GM12878 (cell line): ENCODE measurements around the gene UNC93A. TPM values are rescaled to one million over a fixed set of nuclear protein-coding genes. Genes with fewer than 3 reads are reported as not detected.
"Not testable (repeated sequence)": the region's sequence is repeated elsewhere in the genome, so short reads cannot be mapped to it uniquely, and the experiment has no call there.

ENCODE experiments used
- ATAC-seq: fragments of 200-7000 bp; cut with Tn5 transposase; 3 replicates; pipeline ENCODE4 v1.9.1; 2020; ENCODE audit warnings: mild to moderate bottlenecking, moderate library complexity
- BruUV-seq: library from RNA; stranded (reverse); fragments of 400-500 nt; replicated peaks from 2 replicates; lab custom pipeline; 2021; lab: Mats Ljungman, UMichigan
- CTCF ChIA-PET: fragments of 300-600 bp; sonication (Branson Sonifier 250); formaldehyde crosslinking; extraction: SDS; loops from one replicate; lab custom pipeline; 2021; ENCODE audit warnings: inconsistent platforms; lab: Yijun Ruan, JAX
- POLR2A ChIA-PET: fragments of 350-600 bp; formaldehyde crosslinking; extraction: SDS; loops from one replicate; lab custom pipeline; 2021; ENCODE audit warnings: inconsistent platforms; lab: Charles Lee
- RAD21 ChIA-PET: fragments of 300-600 bp; sonication (Branson Sonifier 250); formaldehyde crosslinking; loops from one replicate; lab custom pipeline; 2023; ENCODE audit warnings: antibody characterized with exemption; ENCODE audit not compliant: unreplicated experiment; lab: Charles Lee
- SMC1A ChIA-PET: fragments of 300-600 bp; sonication (Branson Sonifier 250); formaldehyde crosslinking; loops from one replicate; lab custom pipeline; 2023; ENCODE audit not compliant: unreplicated experiment, uncharacterized antibody; lab: Charles Lee
- DNase-seq: peaks from one replicate; pipeline ENCODE4 v3.0.0-alpha.2; 2011; ENCODE audit warnings: low read depth, low spot score
- FAIRE-seq: peaks from 3 replicates; lab custom pipeline; 2011; peaks lifted over from hg19 to GRCh38; lab: Jason Lieb, UNC
- H2AFZ ChIP-seq: 2 replicates; pipeline ENCODE4 v1.6.0; 2011; ENCODE audit warnings: low read depth, low read length, control low read depth; ENCODE audit not compliant: control insufficient read depth
- H3K27ac ChIP-seq: 2 replicates; pipeline ENCODE4 v1.5.1; 2011; ENCODE audit warnings: control low read depth; ENCODE audit not compliant: control insufficient read depth, insufficient read depth
- H3K27me3 ChIP-seq, 2 experiments: replicated peaks in 1 of 2; 2 replicates each; pipeline versions ENCODE4 v1.6.0 to v1.6.1; 2011; ENCODE audit warnings: low read length in 1 of 2; ENCODE audit not compliant: control insufficient read depth in 2 of 2, insufficient read depth in 2 of 2
- H3K36me3 ChIP-seq, 2 experiments: 2 replicates each; pipeline ENCODE4 v1.5.1; 2011; ENCODE audit warnings: low read length in 1 of 2; ENCODE audit not compliant: control insufficient read depth in 2 of 2, insufficient read depth in 2 of 2
- H3K4me1 ChIP-seq: 2 replicates; pipeline ENCODE4 v1.6.1; 2011; ENCODE audit warnings: mild to moderate bottlenecking, low read length, moderate library complexity, mixed read lengths; ENCODE audit not compliant: control insufficient read depth, insufficient read depth
- H3K4me2 ChIP-seq: 2 replicates; pipeline ENCODE4 v1.6.0; 2011; ENCODE audit warnings: control low read depth; ENCODE audit not compliant: control insufficient read depth, insufficient read depth
- H3K4me3 ChIP-seq: fragments of 200-600 bp; sonication (generic); 2 replicates; pipeline ENCODE4 v1.5.1; 2016
- H3K79me2 ChIP-seq: 2 replicates; pipeline ENCODE4 v1.6.0; 2011; ENCODE audit warnings: low read length; ENCODE audit not compliant: control insufficient read depth, insufficient read depth
- H3K9ac ChIP-seq: 2 replicates; pipeline ENCODE4 v1.8.0; 2011; ENCODE audit warnings: low read length, control low read depth, mixed read lengths; ENCODE audit not compliant: control insufficient read depth, insufficient read depth
- H3K9me3 ChIP-seq: replicated peaks from 3 replicates; pipeline ENCODE4 v1.5.1; 2011; ENCODE audit warnings: mild to moderate bottlenecking, low read length; ENCODE audit not compliant: control insufficient read depth, insufficient read depth
- H4K20me1 ChIP-seq: 2 replicates; pipeline ENCODE4 v1.6.0; 2011; ENCODE audit not compliant: control insufficient read depth, insufficient read depth
- RFX5 ChIP-seq: IDR thresholded peaks from 2 replicates; pipeline ENCODE4 v1.6.1; 2011; ENCODE audit warnings: low read depth, low read length, improper control_type of control experiment
- ZBED1 ChIP-seq: IDR thresholded peaks from 2 replicates; pipeline ENCODE4 v1.6.1; 2016; ENCODE audit warnings: borderline replicate concordance
- WGBS: methylation state at CpG from one replicate; pipeline ENCODE4 v1.1.6; 2016; ENCODE audit warnings: low lambda C conversion rate; ENCODE audit not compliant: insufficient replicate concordance, insufficient coverage; ENCODE audit errors: missing lambda C conversion rate; 5-methylcytosine and 5-hydroxymethylcytosine counted together
- in situ Hi-C: fragments of 300-500 bp; cut with MboI; formaldehyde crosslinking; loops from 9 replicates; pipeline ENCODE4 v1.14.3; 2018; ENCODE audit warnings: mixed read lengths
- intact Hi-C: fragments of 100-400 bp; cut with micrococcal nuclease; formaldehyde crosslinking; loops from one replicate; pipeline ENCODE4 v1.14.2; 2022; ENCODE audit not compliant: unreplicated experiment
- polyA plus RNA-seq, 11 experiments: library from polyadenylated mRNA; depleted of rRNA in 4 of 11; unstranded in 6 of 11; stranded (reverse) in 5 of 11; fragments of >200 nt; fragmentation: Nextera tagmentation in 4 of 11; fragmentation: Illumina TruSeq in 1 of 11; extraction: Ambion mirVana in 4 of 11; extraction: Trizol in 1 of 11; gene quantifications; 1 replicate in 1 of 11; 2 replicates in 10 of 11; pipeline versions ENCODE4 v1.2.1 to v1.2.3, GENCODE V29; 2011 to 2016; ENCODE audit warnings: inconsistent platforms in 2 of 11, missing spikeins in 2 of 11, low read depth in 1 of 11
- total RNA-seq, 4 experiments: library from RNA; depleted of rRNA in 3 of 4; stranded (reverse); fragments of >200 nt in 3 of 4; fragmentation: Illumina TruSeq in 1 of 4; extraction: Trizol in 1 of 4; gene quantifications; 2 replicates each; pipeline versions ENCODE4 v1.2.1 to v1.2.3, GENCODE V29; 2013 to 2021
- TF ChIP-seq, protein P1 (sequence below): fragments of 450-650 bp; IDR thresholded peaks from 2 replicates; pipeline ENCODE4 v1.6.1; 2017; ENCODE audit warnings: antibody characterized with exemption, mild to moderate bottlenecking, moderate library complexity
- TF ChIP-seq, protein P2 (sequence below): fragments of 150-350 bp; IDR thresholded peaks from 2 replicates; pipeline ENCODE4 v1.6.1; 2016; ENCODE audit warnings: low read depth, low read length
- TF ChIP-seq, protein P3 (sequence below): fragments of 450-650 bp; IDR thresholded peaks from 2 replicates; pipeline ENCODE4 v1.6.1; 2014; ENCODE audit warnings: mild to moderate bottlenecking

Gene UNC93A
- total and polyA plus RNA-seq, 10 of the 15 experiments (the other 5 are each of a cell fraction or from before 2014, with no cell fraction given): 0.37 TPM; not detected in 9

DNA sequence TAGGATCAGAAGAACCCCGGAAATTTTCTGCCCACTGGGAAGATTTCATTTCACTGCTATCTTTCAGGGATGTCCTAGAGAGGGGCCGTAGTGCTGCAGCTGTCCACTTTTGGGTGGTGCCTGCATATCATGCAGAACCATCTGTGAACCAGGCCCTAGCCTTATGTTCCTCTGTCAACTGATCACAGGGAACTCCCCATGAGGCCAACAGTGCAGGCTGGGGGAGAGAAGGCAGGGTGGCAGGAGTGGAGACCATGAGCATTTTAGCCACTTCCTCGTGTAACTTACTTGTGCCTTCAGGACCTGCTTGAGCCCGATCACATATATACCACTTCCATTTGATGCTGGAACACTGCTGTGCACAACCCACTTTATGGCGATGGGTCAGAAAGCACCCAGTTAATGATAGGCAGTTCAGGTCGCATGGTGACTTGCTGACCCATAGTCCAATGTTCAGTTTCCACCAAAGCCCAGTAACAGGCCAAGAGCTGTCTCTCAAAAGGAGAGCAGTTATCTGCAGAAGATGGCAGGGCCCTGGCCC is 48.5 kb upstream of the UNC93A start:
- ATAC-seq, SMC1A ChIA-PET, H3K27me3 ChIP-seq, H3K79me2 ChIP-seq, H3K9me3 ChIP-seq, H3K9ac ChIP-seq, BruUV-seq, H2AFZ ChIP-seq, H3K36me3 ChIP-seq, RAD21 ChIA-PET, intact Hi-C loops, H3K4me3 ChIP-seq, POLR2A ChIA-PET, H3K27ac ChIP-seq, H3K4me2 ChIP-seq, CTCF ChIA-PET, H3K4me1 ChIP-seq, DNase-seq, in situ Hi-C loops, FAIRE-seq, H4K20me1 ChIP-seq: not testable (repeated sequence)
- WGBS: 33% methylated on average over 6 of the region's 6 CpGs

DNA sequence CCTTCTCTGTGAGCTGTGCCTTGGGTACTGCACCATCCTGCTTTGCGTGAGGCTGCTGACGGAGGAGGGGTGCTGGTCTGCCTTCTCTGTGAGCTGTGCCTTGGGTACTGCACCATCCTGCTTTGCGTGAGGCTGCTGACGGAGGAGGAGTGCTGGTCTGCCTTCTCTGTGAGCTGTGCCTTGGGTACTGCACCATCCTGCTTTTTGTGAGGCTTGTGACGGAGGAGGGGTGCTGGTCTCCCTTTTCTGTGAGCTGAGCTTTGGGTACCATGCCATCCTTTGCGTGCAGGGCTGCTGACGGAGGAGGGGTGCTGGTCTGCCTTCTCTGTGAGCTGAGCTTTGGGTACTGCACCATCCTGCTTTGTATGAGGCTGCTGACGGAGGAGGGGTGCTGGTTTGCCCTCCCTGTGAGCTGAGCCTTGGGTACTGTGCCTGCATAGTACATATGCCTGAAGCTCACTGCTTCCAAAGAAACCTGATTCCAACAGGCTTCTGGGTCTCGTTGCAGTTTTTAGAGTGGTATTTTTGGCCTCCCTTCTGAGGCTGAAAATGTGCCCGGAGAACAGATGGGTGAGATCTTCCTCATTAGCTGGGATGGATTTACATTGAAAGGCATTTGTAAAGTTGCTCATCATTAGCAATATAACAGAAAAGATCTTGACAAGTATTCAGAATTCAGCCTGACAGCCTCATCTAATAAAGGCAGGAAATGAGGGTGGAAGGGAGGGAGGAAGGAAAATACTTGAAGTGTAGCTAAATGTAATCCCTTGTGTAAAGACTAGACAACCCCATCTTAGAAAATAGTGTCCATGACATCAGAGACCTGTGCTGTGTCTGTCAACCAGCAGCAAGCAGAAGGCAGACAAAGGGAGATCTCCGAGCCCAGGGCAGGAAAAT is 46.8 kb upstream of the UNC93A start:
- no peak overlapping the region for H3K4me3 ChIP-seq
- H3K79me2 ChIP-seq: no peaks in the 10 kb centered on the region
- H3K4me2 ChIP-seq: no peak overlapping the region
- POLR2A ChIA-PET: no interaction called here
- H3K4me1 ChIP-seq: no peaks in the 10 kb centered on the region
- DNase-seq (no peak), FAIRE-seq (no peak), ATAC-seq (no peak)
- H3K27ac ChIP-seq: no peak overlapping the region
- intact Hi-C loops: no loop called here
- RAD21 ChIA-PET: no interaction called here
- H3K9me3 ChIP-seq: no peaks in the 10 kb centered on the region
- CTCF ChIA-PET: no interaction called here
- H3K27me3 ChIP-seq: peaks cover 2 to 4% of the 10 kb centered on the region in 2 experiments; a peak in 3 of 4 replicates
- H3K9ac ChIP-seq: no peak overlapping the region
- 33% methylated on average over 11 of the region's 11 CpGs for WGBS
- TF ChIP-seq RFX5 (no peak), ZBED1 (no peak)
- TF ChIP-seq, protein P1, sequence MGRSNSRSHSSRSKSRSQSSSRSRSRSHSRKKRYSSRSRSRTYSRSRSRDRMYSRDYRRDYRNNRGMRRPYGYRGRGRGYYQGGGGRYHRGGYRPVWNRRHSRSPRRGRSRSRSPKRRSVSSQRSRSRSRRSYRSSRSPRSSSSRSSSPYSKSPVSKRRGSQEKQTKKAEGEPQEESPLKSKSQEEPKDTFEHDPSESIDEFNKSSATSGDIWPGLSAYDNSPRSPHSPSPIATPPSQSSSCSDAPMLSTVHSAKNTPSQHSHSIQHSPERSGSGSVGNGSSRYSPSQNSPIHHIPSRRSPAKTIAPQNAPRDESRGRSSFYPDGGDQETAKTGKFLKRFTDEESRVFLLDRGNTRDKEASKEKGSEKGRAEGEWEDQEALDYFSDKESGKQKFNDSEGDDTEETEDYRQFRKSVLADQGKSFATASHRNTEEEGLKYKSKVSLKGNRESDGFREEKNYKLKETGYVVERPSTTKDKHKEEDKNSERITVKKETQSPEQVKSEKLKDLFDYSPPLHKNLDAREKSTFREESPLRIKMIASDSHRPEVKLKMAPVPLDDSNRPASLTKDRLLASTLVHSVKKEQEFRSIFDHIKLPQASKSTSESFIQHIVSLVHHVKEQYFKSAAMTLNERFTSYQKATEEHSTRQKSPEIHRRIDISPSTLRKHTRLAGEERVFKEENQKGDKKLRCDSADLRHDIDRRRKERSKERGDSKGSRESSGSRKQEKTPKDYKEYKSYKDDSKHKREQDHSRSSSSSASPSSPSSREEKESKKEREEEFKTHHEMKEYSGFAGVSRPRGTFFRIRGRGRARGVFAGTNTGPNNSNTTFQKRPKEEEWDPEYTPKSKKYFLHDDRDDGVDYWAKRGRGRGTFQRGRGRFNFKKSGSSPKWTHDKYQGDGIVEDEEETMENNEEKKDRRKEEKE: no peak
- TF ChIP-seq, protein P2, sequence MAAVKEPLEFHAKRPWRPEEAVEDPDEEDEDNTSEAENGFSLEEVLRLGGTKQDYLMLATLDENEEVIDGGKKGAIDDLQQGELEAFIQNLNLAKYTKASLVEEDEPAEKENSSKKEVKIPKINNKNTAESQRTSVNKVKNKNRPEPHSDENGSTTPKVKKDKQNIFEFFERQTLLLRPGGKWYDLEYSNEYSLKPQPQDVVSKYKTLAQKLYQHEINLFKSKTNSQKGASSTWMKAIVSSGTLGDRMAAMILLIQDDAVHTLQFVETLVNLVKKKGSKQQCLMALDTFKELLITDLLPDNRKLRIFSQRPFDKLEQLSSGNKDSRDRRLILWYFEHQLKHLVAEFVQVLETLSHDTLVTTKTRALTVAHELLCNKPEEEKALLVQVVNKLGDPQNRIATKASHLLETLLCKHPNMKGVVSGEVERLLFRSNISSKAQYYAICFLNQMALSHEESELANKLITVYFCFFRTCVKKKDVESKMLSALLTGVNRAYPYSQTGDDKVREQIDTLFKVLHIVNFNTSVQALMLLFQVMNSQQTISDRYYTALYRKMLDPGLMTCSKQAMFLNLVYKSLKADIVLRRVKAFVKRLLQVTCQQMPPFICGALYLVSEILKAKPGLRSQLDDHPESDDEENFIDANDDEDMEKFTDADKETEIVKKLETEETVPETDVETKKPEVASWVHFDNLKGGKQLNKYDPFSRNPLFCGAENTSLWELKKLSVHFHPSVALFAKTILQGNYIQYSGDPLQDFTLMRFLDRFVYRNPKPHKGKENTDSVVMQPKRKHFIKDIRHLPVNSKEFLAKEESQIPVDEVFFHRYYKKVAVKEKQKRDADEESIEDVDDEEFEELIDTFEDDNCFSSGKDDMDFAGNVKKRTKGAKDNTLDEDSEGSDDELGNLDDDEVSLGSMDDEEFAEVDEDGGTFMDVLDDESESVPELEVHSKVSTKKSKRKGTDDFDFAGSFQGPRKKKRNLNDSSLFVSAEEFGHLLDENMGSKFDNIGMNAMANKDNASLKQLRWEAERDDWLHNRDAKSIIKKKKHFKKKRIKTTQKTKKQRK: no peak
- TF ChIP-seq, protein P3, sequence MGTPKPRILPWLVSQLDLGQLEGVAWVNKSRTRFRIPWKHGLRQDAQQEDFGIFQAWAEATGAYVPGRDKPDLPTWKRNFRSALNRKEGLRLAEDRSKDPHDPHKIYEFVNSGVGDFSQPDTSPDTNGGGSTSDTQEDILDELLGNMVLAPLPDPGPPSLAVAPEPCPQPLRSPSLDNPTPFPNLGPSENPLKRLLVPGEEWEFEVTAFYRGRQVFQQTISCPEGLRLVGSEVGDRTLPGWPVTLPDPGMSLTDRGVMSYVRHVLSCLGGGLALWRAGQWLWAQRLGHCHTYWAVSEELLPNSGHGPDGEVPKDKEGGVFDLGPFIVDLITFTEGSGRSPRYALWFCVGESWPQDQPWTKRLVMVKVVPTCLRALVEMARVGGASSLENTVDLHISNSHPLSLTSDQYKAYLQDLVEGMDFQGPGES: no peak
- H3K36me3 ChIP-seq: no peaks in the 10 kb centered on the region
- in situ Hi-C loops: no loop called here
- H4K20me1 ChIP-seq: no peaks in the 10 kb centered on the region
- BruUV-seq: no TSS peak
- SMC1A ChIA-PET: no interaction called here
- no peak overlapping the region for H2AFZ ChIP-seq
